ENCODE results near the gene ATRNL1.

DNA sequence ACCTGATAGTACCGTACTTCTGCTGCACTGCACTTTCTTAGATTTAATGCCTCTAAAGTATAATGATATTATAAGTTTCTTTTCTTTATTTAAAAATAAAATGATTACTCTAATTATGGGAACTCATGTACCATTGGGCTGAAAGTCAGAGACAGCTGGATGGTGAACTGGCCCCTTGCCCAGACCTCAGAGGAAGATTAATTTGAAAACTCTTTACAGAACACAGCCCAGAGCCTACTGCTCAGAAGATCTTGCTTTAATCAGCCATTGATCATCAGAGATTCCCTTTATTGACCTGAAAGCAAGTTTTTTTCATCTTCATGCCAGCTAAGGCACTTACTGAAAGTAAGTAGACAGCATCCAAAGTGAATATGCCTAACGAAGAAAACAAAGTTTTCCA lies 838.1 kb downstream of the ATRNL1 start:
- TF ChIP-seq CTCF (conservative IDR thresholded peaks at IDR 0.05; ENCODE audit: low read length) (no peak), EZH2phosphoT487 (IDR thresholded peaks at IDR 0.05; ENCODE audit: borderline replicate concordance, low read depth, low read length) (no peak)
